Measurements from ENCODE around the gene PLA2G3.

PLA2G3 gene

DNA sequence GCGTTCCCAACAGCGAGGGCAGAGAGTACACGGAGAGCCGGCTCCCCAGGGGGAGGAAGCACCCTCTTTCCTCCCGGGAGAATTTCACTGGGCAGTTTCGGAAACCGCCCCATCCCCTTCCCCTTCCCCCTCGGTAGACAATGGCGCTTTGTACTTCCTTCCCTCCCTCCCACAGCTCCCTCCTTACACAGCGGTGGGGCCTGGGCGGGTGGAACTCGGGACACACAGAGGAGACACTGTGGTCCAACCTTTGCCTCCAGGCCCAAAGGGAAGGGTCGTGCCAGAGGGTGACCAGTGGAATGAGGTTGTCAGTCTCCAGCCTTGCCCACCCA, 54.8 kb downstream of the PLA2G3 start:
- TF ChIP-seq EP300 (IDR thresholded peaks at IDR 0.05; ENCODE audit: borderline replicate concordance) (no peak), ZBTB7A (IDR thresholded peaks at IDR 0.05; ENCODE audit: low read depth) (no peak), FOXM1 (IDR thresholded peaks at IDR 0.05; ENCODE audit: borderline replicate concordance, low read depth) (no peak), TCF12 (IDR thresholded peaks at IDR 0.05; ENCODE audit: low read depth) (no peak), REST (IDR thresholded peaks at IDR 0.05; ENCODE audit: low read depth) (no peak), CEBPB (IDR thresholded peaks at IDR 0.05) (no peak), EGR1 (IDR thresholded peaks at IDR 0.05) (no peak), RAD21 (IDR thresholded peaks at IDR 0.05; ENCODE audit: low read depth) (no peak), NFIC (IDR thresholded peaks at IDR 0.05) (no peak), MAX (IDR thresholded peaks at IDR 0.05) (no peak)
- TF ChIP-seq, protein P1, sequence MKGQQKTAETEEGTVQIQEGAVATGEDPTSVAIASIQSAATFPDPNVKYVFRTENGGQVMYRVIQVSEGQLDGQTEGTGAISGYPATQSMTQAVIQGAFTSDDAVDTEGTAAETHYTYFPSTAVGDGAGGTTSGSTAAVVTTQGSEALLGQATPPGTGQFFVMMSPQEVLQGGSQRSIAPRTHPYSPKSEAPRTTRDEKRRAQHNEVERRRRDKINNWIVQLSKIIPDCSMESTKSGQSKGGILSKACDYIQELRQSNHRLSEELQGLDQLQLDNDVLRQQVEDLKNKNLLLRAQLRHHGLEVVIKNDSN (IDR thresholded peaks at IDR 0.05), result no peak

- TF ChIP-seq NFIC (IDR thresholded peaks at IDR 0.05) (no peak), RAD21 (IDR thresholded peaks at IDR 0.05; ENCODE audit: low read depth) (peak; percentile 69), TEAD4 (IDR thresholded peaks at IDR 0.05) (peak; percentile 65), MAX (IDR thresholded peaks at IDR 0.05) (peak; percentile 84), ZBTB7A (IDR thresholded peaks at IDR 0.05; ENCODE audit: low read depth) (peak; percentile 99), YY1 (IDR thresholded peaks at IDR 0.05; ENCODE audit: low read depth) (peak; percentile 89), TAF1 (IDR thresholded peaks at IDR 0.05; ENCODE audit: low read depth) (peak; percentile 92), TCF12 (IDR thresholded peaks at IDR 0.05; ENCODE audit: low read depth) (peak; percentile 62; the same call in 1 of the 2 replicates), CREB1 (IDR thresholded peaks at IDR 0.05; ENCODE audit: low read depth) (no peak), FOXM1 (IDR thresholded peaks at IDR 0.05; ENCODE audit: borderline replicate concordance, low read depth) (no peak), EP300 (IDR thresholded peaks at IDR 0.05; ENCODE audit: borderline replicate concordance) (0 out of 2 replicates have a peak, but pooled peaks have one; percentile 27), REST (IDR thresholded peaks at IDR 0.05; ENCODE audit: low read depth) (no peak), EGR1 (IDR thresholded peaks at IDR 0.05) (no peak), CEBPB (IDR thresholded peaks at IDR 0.05) (no peak)
- TF ChIP-seq, protein P1 (IDR thresholded peaks at IDR 0.05), result peak; percentile 42; the same call in 1 of the 2 replicates
These were observed 55.4 kb downstream of the PLA2G3 start for GRCh38 chr22:31084811-31085492.
